Measurements from ENCODE around the gene CCRL2.

DNA sequence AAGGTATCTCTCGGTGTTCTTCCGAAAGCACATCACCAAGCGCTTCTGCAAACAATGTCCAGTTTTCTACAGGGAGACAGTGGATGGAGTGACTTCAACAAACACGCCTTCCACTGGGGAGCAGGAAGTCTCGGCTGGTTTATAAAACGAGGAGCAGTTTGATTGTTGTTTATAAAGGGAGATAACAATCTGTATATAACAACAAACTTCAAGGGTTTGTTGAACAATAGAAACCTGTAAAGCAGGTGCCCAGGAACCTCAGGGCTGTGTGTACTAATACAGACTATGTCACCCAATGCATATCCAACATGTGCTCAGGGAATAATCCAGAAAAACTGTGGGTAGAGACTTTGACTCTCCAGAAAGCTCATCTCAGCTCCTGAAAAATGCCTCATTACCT lies 48.6 kb upstream of the CCRL2 start:
- TF ChIP-seq CTCF (IDR thresholded peaks at IDR 0.05; ENCODE audit: control extremely low read depth in 1 of 3, insufficient read depth in 1 of 3, low read depth in 1 of 3, low read length in 3 of 3): no peak
- no peak for TF ChIP-seq EZH2 (IDR thresholded peaks at IDR 0.05; ENCODE audit: low read depth, low read length, severe bottlenecking)
- TF ChIP-seq USF2 (IDR thresholded peaks at IDR 0.05; ENCODE audit: low read length): no peak
- no peak for TF ChIP-seq CBX5 (IDR thresholded peaks at IDR 0.05; ENCODE audit: low read depth, low read length)
- TF ChIP-seq CEBPB (IDR thresholded peaks at IDR 0.05; ENCODE audit: low read depth, low read length): no peak
- TF ChIP-seq PHF8 (conservative IDR thresholded peaks at IDR 0.05; ENCODE audit: low read depth, low read length): no peak
- no peak for TF ChIP-seq POLR2AphosphoS5 (IDR thresholded peaks at IDR 0.05; ENCODE audit: low read depth, low read length)
- no peak for TF ChIP-seq POLR2A (IDR thresholded peaks at IDR 0.05; ENCODE audit: control extremely low read depth in 1 of 2, low read depth in 2 of 2, low read length in 2 of 2)
- TF ChIP-seq GTF2F1 (IDR thresholded peaks at IDR 0.05; ENCODE audit: borderline replicate concordance, low read depth, low read length): no peak
- TF ChIP-seq NANOG (IDR thresholded peaks at IDR 0.05; ENCODE audit: insufficient read depth, low read depth, low read length, poor library complexity, severe bottlenecking): no peak
- TF ChIP-seq RAD21 (IDR thresholded peaks at IDR 0.05 in 1 of 2, conservative IDR thresholded peaks at IDR 0.05 in 1 of 2; ENCODE audit: low read depth in 2 of 2, low read length in 2 of 2): no peak
- TF ChIP-seq CREB1 (IDR thresholded peaks at IDR 0.05): no peak

Measured in H1 (cell line).